ENCODE measurements around the gene USPL1.

USPL1 gene

DNA sequence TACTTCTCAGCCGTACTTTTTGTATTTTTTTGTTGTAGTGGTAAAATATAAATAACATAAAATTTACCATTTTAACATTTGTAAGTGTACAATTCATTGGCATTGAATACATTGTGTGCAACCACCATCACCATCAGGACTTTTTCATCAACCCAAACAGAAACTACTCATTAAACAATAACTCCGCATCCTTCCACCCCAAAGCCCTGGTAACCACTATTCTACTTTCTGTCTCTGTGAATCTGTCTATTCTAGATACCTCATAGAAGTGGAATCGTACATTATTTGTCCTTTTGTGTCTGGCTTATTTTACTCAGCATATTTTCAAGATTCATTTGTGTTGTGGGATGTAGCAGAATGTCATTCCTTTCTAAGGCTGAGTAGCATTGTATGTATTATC is 38.5 kb downstream of the USPL1 start:
- DNase-seq (ENCODE audit: low read depth in 2 of 2) = no peak

DNA sequence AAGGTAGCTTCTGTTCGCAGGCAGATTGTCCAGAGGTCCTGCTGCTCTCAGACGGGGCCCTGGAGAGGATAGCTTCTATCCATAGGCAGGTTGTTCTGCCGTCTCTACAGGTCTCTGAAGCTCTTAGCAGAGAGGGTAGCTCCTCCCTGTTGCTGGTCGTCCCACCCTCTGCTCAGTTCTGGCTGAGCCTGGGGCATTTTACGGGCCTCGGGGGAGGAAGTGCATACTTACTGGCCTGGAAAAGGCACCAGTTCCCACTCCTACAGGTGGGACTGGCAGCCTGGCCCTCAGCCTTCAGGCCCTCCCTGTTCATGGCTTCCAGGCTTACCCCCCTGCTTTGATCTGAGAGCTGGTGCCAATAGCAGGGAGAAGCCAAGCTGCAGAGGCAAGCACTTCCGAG is 42.3 kb downstream of the USPL1 start:
- no peak for DNase-seq (ENCODE audit: low read depth in 2 of 2)

DNA sequence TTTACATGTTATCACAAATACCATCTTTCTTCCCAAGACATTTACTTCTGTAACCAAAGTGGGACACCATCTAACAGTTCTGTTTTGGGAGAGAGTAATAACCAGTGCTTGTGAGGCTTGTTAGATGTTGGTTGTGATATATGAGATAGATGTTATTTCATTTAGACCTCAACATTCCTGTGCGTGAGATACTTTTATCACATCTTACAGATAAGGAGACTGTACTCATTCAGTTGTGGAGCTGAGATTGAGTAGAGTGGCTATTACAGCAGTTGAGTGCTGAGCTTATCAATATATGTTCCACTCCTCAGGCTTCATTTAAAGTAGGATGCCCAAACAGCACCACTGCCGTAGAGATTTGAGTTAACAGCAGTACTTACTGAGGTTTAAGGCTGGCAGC is 43.1 kb downstream of the USPL1 start:
- DNase-seq (ENCODE audit: low read depth in 2 of 2) = no peak

DNA sequence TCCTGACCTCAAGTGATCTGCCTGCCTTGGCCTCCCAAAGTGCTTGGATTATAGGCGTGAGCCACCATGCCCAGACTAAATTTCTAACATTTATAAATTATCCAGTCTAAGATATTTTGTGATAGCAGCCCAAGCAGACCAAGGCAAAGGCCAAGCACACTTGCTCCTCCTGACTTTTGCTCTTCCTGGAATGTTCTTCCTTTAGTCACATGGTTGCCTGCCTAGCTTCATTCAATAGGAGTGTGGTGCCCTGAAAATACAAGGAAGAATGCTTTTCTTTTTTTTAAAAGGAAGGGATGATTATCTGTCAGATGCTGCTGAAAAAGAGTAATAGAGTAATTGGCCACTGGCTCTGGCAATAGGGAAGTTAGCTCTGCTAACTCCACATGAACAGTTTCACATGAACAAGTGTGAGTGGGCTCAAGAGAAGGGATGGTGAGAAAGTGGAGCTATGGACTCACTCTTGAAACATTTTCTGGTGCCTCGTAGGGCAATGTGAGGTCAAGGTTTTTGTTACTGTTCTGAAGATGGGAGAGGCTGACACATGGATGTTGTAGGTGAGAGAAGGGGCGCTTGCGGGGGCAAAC is 47.1 kb downstream of the USPL1 start:
- no peak for DNase-seq (ENCODE audit: low read depth in 2 of 2)

DNA sequence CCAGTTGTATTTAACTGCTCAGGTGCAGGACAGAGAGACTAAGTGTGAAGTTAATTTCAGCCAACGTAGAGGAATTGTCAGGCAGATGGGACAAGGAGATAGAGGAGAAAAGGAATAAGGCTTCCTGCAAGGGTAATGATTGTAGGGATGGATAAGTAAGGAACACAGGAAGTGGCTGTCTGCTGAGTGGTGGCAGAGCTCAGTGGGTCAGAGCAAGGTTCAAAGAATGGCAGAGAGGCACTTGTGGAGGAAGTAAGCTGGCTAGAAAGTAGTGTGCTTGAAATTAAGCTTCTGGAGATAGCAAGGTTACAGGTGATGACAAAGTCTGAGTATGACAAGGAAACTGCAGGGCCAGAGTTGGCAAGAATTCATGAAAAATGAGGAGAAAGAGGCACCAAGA is 47.9 kb downstream of the USPL1 start:
- DNase-seq (ENCODE audit: low read depth in 2 of 2) = no peak

DNA sequence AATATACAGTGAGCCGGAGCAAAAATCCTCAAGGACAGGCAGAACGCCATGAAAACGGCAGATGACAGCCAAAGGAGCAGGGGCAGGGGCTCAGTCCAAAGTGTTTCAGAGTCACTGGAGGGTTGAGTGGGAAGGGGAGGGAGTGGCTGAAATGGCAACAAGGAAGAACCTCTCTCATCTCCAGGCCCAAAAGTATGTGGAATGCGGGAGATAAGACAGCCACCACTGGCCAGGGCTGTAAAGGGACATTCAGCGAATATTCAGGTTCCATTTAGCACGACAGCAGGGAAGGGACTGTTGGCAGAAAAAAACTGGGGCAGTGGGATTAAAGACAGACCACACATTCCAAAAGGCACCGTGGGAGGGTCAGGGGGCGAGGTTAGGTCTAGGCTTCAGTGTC is 48.4 kb downstream of the USPL1 start:
- no peak for DNase-seq (ENCODE audit: low read depth in 2 of 2)

DNA sequence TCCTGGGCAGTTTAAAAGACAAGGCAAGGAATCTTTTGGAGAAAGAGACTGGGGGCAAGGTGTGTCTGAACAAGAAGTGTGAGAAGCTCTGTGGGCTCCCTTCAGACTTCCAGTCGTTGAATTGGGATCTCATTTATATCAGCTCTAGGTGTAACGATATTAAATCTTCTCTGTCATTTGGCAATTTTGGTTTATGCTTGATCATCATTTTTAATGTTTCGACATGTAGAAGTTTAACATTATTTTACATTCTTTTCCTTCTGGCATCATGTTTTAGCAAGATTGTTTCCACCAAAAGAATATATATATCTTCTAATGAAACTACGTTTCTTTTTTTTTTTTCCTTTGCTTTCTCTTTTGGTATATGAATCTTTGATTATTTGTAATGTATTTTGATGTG is 49.3 kb downstream of the USPL1 start:
- DNase-seq (ENCODE audit: low read depth in 2 of 2) = no peak

DNA sequence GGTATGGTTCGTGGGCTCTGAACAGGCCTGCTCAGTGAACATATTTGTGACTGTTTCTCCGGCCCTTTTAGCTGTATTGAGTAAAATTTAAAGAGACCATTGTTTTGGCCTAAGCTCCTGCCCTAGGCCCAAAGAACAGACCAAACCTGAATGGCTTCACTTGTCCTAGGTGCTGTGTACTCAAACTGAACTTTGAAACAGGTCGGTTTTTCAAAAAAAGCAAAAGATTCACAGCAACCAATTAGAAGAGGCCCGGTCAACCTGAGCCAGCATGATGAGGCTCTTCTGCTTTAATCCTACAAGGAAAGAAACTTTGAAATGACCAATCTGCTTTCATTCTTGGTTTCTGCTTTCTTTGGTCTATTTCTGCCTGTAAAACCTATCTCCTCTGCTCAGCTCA is 50.6 kb downstream of the USPL1 start:
- no peak for DNase-seq (ENCODE audit: low read depth in 2 of 2)

DNA sequence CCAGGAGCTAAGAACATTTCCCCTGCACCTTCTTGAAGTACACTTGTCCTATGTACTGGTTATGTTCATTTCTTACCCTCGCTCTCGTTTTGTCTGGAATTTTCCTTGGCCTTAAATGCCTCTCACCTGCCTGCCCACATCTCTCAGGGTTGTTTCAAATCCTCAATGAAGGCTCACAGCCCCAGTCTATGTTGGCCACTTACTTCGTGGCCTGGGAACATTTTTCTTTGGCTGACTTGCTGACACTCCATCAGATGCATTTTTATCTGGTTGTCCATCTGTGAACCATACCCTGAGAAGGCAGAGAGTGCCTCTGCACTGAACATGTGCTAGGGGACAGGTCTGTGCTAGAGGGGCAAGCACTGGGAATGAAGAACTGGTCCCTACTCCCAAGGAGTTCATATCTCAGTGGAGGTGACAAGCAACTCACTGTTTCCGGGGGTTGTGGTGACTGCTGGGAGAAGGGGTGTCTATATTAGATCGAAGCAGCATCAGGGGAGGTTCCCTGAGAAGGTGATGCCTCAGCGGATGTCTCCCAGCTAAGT is 53.6 kb downstream of the USPL1 start:
- no peak for DNase-seq (ENCODE audit: low read depth in 2 of 2)

DNA sequence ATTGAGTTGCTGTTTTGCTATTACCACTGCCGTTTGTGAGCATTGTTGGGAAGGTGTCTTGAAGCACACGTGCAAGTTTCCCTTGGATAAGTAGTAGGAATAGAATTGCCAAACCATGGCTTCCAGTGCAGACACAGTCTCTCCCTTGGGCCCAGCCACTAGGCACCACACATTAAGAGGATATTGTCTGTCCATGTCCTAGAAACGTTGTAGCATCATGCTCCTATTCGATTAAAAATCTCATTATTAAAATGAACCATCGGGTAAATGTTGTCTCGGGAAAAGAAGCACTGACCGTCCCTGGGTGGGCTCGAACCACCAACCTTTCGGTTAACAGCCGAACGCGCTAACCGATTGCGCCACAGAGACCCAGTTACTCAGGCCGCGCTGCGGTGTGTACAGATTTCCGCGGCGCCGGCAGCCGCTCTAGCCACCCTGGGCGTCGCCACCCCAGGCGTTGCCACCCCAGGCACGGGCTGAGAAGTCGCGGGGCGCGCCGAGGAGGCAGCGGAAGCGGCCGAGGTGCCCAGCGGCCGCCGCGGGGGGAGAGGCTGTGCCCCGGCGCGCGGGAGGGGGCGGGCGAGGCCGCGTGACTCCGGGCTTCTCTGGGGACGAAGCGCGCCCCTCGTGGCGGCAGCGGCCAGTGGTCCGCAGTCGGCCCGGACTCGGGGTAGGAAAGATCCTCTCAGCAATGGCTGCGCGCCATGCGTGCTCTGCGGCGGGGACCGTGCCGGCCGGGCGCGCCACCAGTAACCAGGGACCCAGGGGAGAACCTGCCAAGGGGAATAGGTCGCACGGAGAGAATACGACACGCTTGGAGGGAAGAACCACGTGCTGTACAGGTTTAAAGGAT is 56.2 kb downstream of the USPL1 start:
- peak; percentile 60 to 63 for DNase-seq (ENCODE audit: low read depth in 2 of 2)

DNA sequence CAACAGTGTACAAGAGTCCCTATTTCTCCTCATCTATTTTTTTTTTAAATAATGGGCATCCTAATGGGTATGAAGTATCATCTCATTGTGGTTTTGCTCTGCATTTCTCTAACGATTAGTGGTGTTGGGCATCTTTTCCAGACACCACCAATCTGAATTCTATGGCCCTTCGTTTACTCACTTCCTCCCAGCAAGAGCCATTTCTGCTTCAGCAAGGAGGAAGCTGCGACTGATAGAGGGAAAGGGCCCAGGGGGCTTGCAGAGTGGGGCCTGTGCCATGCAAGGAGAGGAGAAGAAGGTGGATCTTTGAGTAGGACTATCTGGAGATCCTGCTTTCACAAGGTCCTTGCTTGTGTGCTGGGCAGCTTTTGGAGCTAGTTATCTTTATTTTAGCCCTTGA is 58.0 kb downstream of the USPL1 start:
- no peak for DNase-seq (ENCODE audit: low read depth in 2 of 2)

DNA sequence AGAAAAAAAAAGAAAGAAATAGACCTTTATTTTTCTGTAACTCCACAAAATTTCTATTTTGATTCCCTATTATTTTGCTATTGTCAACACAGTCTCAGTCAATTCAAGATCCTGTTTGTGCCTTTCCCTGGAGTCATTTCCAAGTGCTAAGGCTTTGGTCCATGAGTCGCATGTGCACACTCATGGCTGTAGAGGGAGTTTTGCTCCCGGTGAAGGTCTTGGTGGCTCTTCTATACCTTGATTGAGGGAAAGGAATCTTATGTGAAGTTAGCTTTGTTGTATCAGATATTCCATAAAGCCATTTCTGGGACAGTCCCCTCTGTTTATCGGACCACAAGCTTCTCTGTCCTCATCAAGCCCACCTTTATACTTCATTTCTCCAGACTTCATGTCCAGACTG is 59.0 kb downstream of the USPL1 start:
- DNase-seq (ENCODE audit: low read depth in 2 of 2) = no peak

DNA sequence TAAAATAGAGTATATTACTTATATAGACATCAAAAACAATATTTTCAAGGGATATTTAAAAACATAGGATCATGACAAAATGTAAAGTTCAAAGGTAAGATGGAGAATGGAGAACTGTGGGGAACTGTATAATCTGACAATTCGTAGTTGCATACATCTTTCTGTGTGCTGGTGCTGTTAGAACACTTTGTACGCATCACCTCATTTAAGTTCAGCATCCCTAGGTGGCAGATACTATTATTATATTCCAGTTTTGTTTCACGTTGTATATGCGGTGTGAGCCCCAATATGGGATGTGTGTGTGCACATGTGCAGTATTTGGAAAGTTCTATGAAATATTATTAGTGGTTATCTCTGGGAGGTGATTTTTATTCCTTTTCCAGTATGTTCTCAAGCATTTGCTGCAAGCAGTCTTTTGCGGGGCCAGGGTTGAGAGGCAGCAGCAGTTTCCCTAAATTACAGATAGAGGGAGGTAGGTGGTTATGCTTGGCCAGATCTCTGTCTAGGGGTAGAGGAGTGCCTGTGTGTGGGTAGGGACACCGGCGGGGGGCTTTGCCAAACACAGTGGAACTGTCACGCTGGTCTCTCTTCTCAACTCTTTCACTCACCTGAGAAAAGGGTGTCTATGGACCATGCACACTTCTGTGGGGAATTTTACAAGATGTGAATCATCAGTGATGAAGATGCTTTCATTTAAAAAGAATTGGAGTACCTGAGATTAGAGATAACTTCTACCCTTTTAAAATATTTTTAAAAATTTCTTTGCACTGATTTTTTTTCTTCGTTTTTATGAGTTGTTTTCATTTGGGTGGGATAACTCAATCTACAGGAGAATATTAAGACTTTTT is 62.0 kb downstream of the USPL1 start:
- DNase-seq (ENCODE audit: low read depth in 2 of 2) = no peak

DNA sequence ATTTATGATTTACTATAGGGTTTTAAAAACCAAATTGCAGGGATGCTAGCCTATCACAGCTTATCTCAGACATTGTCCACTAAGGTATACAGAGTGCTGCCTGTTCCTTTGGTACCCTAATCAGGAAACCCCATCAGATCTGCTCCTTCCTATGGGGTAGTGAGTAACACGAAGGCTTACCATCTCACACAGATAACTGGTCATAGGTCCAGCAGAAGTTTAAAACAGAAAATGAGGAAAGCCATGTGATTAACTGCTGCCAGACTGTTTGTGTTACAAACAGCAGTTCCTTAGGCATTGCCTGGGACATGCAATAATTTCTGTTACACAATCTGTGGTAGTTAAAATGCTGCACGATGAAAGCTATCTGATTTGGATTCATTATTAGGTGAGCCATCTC is 64.1 kb downstream of the USPL1 start:
- no peak for DNase-seq (ENCODE audit: low read depth in 2 of 2)

DNA sequence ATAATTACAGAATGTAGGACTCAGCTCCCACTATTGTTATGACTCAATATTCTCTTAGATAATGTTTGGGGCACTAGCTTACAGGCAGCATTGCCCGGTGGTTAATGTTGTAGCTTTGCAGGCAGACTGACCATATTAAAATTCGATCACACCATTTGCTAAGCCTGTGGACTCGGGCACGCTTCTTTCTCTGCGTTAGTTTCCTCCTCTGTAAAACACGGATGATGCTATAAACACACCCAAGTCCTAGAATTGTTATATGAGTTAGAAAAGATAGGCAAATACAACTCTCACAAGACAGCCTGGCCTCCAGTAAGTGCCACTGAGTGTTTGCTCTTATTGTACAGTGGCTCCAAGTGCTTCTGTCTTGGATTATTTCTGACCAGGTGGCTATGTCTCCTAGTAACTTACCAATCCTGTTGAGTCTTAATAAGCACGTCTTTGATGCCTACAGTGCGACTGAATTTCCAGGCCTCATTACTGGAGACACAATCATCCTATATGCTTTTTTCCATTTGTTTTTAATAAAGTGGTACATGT is 67.7 kb downstream of the USPL1 start:
- DNase-seq (ENCODE audit: low read depth in 2 of 2) = no peak

DNA sequence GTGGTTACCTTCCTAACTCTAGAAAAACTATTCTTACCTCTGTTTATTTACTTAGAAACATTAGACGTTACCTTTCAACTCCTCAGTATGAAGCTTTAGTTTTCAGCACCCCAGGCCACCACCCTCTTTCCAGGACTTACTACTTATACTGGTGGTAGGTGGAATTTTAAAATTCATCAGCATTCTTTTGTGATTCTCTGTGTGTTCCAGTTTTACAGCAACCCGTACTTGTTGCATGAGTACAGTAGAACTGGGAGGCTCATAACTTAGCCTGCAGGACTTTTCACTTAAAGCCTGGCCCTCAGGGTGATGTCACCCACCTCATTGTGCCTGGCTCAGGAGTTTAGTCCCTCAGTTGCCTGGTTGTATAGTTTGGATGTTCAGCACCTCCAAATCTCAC is 68.3 kb downstream of the USPL1 start:
- no peak for DNase-seq (ENCODE audit: low read depth in 2 of 2)

DNA sequence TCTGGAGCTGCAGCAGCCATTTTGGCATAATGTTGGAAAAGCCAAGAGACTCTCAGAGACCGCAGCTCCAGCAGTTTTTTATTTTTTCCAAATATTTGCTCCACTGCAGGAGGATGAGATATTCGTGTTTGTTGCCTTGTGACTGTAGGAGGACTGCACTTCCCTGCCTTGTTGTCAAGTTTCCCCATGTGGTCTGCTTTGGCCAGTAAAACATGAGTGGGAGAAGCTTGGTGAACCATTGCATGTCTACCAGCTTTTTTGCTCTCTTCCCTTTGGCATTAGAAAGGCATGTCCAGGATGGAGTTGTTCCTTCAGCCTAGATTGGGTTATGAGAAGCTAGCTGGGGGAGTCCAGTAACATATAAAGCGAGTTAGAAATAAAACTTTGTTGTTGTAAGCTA is 69.9 kb downstream of the USPL1 start:
- DNase-seq (ENCODE audit: low read depth in 2 of 2) = no peak

DNA sequence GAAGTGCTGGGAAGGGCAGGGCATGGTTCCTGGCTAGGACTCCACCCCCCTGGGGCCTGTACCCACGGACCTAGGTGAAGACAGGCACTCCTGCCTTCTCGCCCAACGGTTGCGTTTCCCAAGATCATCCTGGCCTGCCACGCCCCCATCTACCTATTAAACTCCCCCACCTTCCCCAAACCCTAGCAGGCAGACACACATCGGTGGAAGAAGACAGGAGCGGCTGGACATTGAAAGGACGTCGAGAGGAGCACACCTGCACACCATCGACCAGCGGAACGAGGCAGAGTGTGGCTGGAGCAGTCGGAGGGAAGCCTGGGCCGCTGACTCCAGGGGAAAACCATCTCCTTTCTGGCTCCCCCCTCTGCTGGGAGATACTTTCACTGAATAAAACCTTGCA is 72.0 kb downstream of the USPL1 start:
- no peak for DNase-seq (ENCODE audit: low read depth in 2 of 2)

DNA sequence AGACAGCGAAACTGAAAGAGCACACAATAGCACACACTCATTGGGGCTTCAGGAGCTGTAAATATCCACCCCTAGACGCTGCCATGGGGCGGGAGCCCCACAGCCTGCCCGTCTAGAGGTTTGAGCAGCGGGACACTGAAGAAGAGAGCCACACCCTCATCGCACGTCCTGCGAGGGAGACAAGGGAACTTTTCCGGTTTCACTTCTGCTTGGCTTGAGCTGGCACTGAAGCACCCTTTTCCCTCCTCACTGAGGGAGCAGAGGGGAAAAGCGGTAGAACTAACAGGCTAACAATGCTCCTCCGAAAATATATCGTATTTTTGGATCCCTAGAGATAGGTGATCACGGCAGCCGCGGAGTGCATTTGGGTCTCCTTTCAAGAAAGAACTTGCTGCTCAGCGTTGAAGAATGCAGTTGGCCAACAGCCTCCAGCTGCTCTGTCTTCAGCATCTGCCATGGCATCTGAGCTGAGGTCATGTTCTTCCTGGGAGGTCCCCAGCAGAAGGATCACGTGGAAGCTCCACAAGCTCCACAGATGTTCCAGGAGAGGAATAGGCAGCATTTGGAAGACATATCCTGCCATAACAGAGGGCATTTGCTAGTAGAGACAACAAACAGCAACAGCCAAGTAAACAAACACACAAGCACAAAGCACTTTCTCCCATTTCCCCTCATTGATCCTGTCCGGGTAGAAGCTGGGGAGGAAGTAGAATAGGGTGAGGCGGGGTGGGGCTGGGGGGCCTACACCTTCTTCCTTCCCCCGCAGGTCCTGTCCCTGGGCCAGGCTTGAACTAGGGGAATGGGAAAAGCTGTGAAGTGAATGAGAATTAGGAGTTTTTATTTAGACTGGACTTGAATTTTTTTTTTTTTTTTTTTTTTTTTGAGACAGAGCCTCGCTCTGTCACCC is 72.8 kb downstream of the USPL1 start:
- peak; percentile 93 to 94 for DNase-seq (ENCODE audit: low read depth in 2 of 2)

DNA sequence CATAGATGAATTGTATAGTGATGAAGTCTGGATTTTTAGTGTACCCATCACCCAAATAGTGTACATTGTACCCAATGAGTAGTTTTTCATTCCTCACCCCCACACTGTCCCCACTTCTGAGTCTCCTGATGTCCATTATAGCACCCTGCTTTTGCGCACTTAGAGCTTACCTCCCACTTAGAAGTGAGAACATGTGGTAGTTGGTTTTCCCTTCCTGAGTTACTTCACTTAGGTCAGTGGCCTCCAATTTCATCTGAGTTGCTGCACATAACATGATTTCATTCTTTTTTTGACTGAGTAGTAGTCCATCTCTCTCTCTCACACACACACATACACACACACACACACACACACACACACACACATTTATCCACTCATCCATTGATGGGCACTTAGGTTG is 74.4 kb downstream of the USPL1 start:
- no peak for DNase-seq (ENCODE audit: low read depth in 2 of 2)

Data from fibroblast of skin of left quadriceps (primary cell).